ENCODE data around the gene SEPHS2. TPM values are rescaled to one million over a fixed set of nuclear protein-coding genes. Genes with fewer than 3 reads are reported as not detected.

Gene SEPHS2
- total RNA-seq, 1 donor from 2014 or later: 37.0 TPM

DNA sequence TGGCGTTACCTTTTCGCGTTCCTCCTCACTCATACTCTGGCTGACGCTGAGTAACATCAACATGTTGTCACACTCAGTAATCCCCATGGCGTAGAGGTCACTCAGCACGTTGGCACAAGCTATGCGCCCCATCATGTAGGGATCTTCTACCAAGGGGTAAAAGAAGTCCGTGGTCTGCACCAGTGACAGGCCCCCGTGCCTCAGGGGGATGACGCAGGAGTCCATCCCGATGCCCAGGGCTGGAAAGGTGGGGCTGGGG, 596 bp downstream of the SEPHS2 start:
- Histone ChIP-seq H3K9ac (ENCODE audit: low read length) (peak overlapping the region; percentile 91), H2AFZ (ENCODE audit: low read depth, low read length) (peak overlapping the region; percentile 80), H3K79me2 (ENCODE audit: insufficient read depth, low read length) (peaks cover 15% of the 10 kb centered on the region), H3K4me3 (ENCODE audit: insufficient read depth, low read depth, low read length) (peak overlapping the region; percentile 66), H3K36me3 (ENCODE audit: insufficient read depth, low read length) (no peaks in the 10 kb centered on the region), H3K9me3 (ENCODE audit: insufficient read depth, low read depth, low read length) (no peaks in the 10 kb centered on the region), H4K20me1 (ENCODE audit: insufficient read depth, low read length) (no peaks in the 10 kb centered on the region), H3K27me3 (ENCODE audit: insufficient read depth, low read length) (no peaks in the 10 kb centered on the region), H3K27ac (ENCODE audit: low read depth, low read length) (peak overlapping the region; percentile 89), H3K4me2 (ENCODE audit: low read length) (peak overlapping the region; percentile 94), H3K4me1 (ENCODE audit: insufficient read depth, low read length) (peaks cover 12% of the 10 kb centered on the region)
- Mint-ChIP-seq H3K4me1 (ENCODE audit: low read depth, unreplicated experiment) (peaks cover 14% of the 10 kb centered on the region), H3K4me3 (ENCODE audit: unreplicated experiment) (peak overlapping the region; percentile 90), H3K9me3 (ENCODE audit: unreplicated experiment) (peaks cover 7% of the 10 kb centered on the region), H3K27me3 (ENCODE audit: low read depth, unreplicated experiment) (no peaks in the 10 kb centered on the region), H3K27ac (ENCODE audit: unreplicated experiment) (peak overlapping the region; percentile 63), H3K36me3 (ENCODE audit: low read depth, unreplicated experiment) (peaks cover 16% of the 10 kb centered on the region)
- DNase-seq (ENCODE audit: low read depth) (no peak), FAIRE-seq (no peak)
- TF ChIP-seq, protein P1, sequence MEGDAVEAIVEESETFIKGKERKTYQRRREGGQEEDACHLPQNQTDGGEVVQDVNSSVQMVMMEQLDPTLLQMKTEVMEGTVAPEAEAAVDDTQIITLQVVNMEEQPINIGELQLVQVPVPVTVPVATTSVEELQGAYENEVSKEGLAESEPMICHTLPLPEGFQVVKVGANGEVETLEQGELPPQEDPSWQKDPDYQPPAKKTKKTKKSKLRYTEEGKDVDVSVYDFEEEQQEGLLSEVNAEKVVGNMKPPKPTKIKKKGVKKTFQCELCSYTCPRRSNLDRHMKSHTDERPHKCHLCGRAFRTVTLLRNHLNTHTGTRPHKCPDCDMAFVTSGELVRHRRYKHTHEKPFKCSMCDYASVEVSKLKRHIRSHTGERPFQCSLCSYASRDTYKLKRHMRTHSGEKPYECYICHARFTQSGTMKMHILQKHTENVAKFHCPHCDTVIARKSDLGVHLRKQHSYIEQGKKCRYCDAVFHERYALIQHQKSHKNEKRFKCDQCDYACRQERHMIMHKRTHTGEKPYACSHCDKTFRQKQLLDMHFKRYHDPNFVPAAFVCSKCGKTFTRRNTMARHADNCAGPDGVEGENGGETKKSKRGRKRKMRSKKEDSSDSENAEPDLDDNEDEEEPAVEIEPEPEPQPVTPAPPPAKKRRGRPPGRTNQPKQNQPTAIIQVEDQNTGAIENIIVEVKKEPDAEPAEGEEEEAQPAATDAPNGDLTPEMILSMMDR (IDR thresholded peaks at IDR 0.05; ENCODE audit: insufficient read depth, low read depth, low read length): no peak
- no peak for TF ChIP-seq EZH2 (IDR thresholded peaks at IDR 0.05; ENCODE audit: insufficient read depth, low read length)

DNA sequence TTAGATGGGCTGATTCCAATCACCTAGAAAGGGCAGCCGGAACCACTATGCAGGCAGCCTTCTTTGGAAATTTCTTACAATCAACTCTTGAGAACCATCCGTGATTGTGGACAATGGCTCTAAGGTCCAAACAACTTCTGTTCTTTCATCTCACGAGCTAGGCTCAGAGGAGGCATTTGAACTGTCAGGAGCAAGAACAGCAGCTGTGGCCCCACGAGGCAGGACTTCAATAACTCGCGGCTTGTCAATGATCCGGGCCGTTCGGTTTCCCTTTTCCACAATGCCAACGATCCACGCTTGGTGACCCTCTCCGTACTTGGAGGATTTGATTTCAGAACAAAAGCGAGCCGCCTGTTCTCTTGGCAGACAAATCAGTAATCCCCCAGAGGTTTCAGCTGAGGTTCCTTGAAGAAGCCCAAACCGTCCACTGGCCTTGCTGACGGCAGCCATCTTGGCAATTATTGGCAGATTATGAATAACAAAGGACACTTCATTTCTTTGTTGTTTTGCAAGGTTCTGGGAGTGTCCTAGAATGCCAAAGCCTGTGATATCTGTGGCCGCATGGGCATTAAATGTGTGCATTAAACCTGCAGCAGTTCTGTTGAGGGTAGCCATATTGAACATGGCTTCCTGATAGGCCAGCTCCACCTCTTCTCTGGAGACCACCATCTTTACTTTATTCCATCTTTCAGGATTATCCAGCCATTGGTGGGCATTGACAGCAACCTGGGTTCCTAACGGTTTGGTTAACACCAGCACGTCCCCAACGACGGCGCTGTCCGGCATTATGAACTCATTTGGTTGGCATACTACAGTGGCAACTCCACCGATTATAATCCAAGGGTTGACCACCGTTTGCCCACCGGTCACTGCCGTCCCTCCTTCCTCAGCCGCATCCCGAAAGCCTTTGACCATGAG, 1.2 kb downstream of the SEPHS2 start:
- H3K4me2 ChIP-seq (ENCODE audit: low read length): peak overlapping the region; percentile 94
- H3K9me3 ChIP-seq (ENCODE audit: insufficient read depth, low read depth, low read length): no peaks in the 10 kb centered on the region
- H2AFZ ChIP-seq (ENCODE audit: low read depth, low read length): peak overlapping the region; percentile 80
- no peak for TF ChIP-seq EZH2 (IDR thresholded peaks at IDR 0.05; ENCODE audit: insufficient read depth, low read length)
- TF ChIP-seq, protein P1 (IDR thresholded peaks at IDR 0.05; ENCODE audit: insufficient read depth, low read depth, low read length): no peak
- DNase-seq (ENCODE audit: low read depth) (no peak), FAIRE-seq (no peak)
- H3K36me3 ChIP-seq (ENCODE audit: insufficient read depth, low read length): no peaks in the 10 kb centered on the region
- peaks cover 12% of the 10 kb centered on the region for H3K4me1 ChIP-seq (ENCODE audit: insufficient read depth, low read length)
- no peaks in the 10 kb centered on the region for H3K27me3 ChIP-seq (ENCODE audit: insufficient read depth, low read length)
- Mint-ChIP-seq H3K4me3 (ENCODE audit: unreplicated experiment) (peak overlapping the region; percentile 90), H3K4me1 (ENCODE audit: low read depth, unreplicated experiment) (peaks cover 14% of the 10 kb centered on the region), H3K36me3 (ENCODE audit: low read depth, unreplicated experiment) (peaks cover 16% of the 10 kb centered on the region), H3K27me3 (ENCODE audit: low read depth, unreplicated experiment) (no peaks in the 10 kb centered on the region), H3K9me3 (ENCODE audit: unreplicated experiment) (peaks cover 7% of the 10 kb centered on the region), H3K27ac (ENCODE audit: unreplicated experiment) (peak overlapping the region; percentile 63)
- H3K27ac ChIP-seq (ENCODE audit: low read depth, low read length): peak overlapping the region; percentile 89
- H3K9ac ChIP-seq (ENCODE audit: low read length): peak overlapping the region; percentile 91
- peak overlapping the region; percentile 66 for H3K4me3 ChIP-seq (ENCODE audit: insufficient read depth, low read depth, low read length)
- H3K79me2 ChIP-seq (ENCODE audit: insufficient read depth, low read length): peaks cover 15% of the 10 kb centered on the region
- H4K20me1 ChIP-seq (ENCODE audit: insufficient read depth, low read length): no peaks in the 10 kb centered on the region

DNA sequence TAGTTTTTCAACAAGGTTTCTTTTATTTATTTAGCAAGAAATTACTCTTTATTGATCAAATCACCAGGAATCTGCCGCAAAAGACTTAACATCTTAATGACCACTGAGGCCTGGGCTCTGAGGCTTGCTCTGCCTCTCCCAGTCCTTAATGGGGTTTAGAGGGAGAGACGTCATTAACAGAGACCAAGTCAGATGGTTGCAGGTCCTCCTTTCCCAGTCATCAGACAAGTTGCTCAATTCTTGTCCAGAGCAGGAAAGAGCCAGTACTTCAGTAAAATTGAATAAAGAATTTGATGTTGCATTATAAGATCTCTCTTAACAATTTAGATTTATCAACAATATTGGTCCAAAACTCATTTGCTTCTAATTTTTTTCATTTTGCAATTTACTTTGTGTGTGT, 2.0 kb downstream of the SEPHS2 start:
- H3K27ac ChIP-seq (ENCODE audit: low read depth, low read length): no peak overlapping the region
- no peak overlapping the region for H3K4me2 ChIP-seq (ENCODE audit: low read length)
- DNase-seq (ENCODE audit: low read depth) (no peak), FAIRE-seq (no peak)
- no peak overlapping the region for H3K4me3 ChIP-seq (ENCODE audit: insufficient read depth, low read depth, low read length)
- H3K27me3 ChIP-seq (ENCODE audit: insufficient read depth, low read length): no peaks in the 10 kb centered on the region
- Mint-ChIP-seq H3K27me3 (ENCODE audit: low read depth, unreplicated experiment) (no peaks in the 10 kb centered on the region), H3K36me3 (ENCODE audit: low read depth, unreplicated experiment) (peaks cover 16% of the 10 kb centered on the region), H3K4me1 (ENCODE audit: low read depth, unreplicated experiment) (peaks cover 14% of the 10 kb centered on the region), H3K27ac (ENCODE audit: unreplicated experiment) (no peak overlapping the region), H3K9me3 (ENCODE audit: unreplicated experiment) (peaks cover 7% of the 10 kb centered on the region), H3K4me3 (ENCODE audit: unreplicated experiment) (peak overlapping the region; percentile 90)
- no peaks in the 10 kb centered on the region for H3K9me3 ChIP-seq (ENCODE audit: insufficient read depth, low read depth, low read length)
- peaks cover 12% of the 10 kb centered on the region for H3K4me1 ChIP-seq (ENCODE audit: insufficient read depth, low read length)
- peaks cover 15% of the 10 kb centered on the region for H3K79me2 ChIP-seq (ENCODE audit: insufficient read depth, low read length)
- TF ChIP-seq, protein P1 (IDR thresholded peaks at IDR 0.05; ENCODE audit: insufficient read depth, low read depth, low read length): no peak
- no peak for TF ChIP-seq EZH2 (IDR thresholded peaks at IDR 0.05; ENCODE audit: insufficient read depth, low read length)
- H3K36me3 ChIP-seq (ENCODE audit: insufficient read depth, low read length): no peaks in the 10 kb centered on the region
- no peaks in the 10 kb centered on the region for H4K20me1 ChIP-seq (ENCODE audit: insufficient read depth, low read length)
- H3K9ac ChIP-seq (ENCODE audit: low read length): no peak overlapping the region
- H2AFZ ChIP-seq (ENCODE audit: low read depth, low read length): no peak overlapping the region

Data from astrocyte (in vitro differentiated cells and primary cell).